PC-9 (cell line): Measurements from ENCODE around the gene ENG. TPM values are rescaled to one million over a fixed set of nuclear protein-coding genes. Genes with fewer than 3 reads are reported as not detected.
"Not testable (repeated sequence)": the region's sequence is repeated elsewhere in the genome, so short reads cannot be mapped to it uniquely, and the experiment has no call there.

ENCODE experiments used
- BruUV-seq: library from RNA; stranded (reverse); fragments of 400-500 nt; replicated peaks from 2 replicates; lab custom pipeline; 2021; lab: Mats Ljungman, UMichigan
- CTCF ChIA-PET: fragments of 300-600 bp; sonication (Branson Sonifier 250); formaldehyde crosslinking; loops from one replicate; lab custom pipeline; 2022; ENCODE audit warnings: antibody characterized with exemption; lab: Charles Lee
- POLR2A ChIA-PET: fragments of 300-600 bp; sonication (Branson Sonifier 250); formaldehyde crosslinking; loops from one replicate; lab custom pipeline; 2022; ENCODE audit warnings: antibody characterized with exemption; ENCODE audit not compliant: unreplicated experiment; lab: Charles Lee
- DNase-seq, 2 experiments: peaks; one replicate each; pipeline versions ENCODE4 v3.0.0 to v3.0.0-alpha.2; 2015 to 2022; ENCODE audit warnings: mixed read lengths in 1 of 2
- H2AFZ ChIP-seq: fragments of 200-600 bp; sonication (generic); 2 replicates; pipeline ENCODE4 v1.8.1; 2017; ENCODE audit warnings: antibody characterized with exemption
- H3F3A ChIP-seq: fragments of 200-600 bp; sonication (generic); 2 replicates; pipeline ENCODE4 v1.8.1; 2017; ENCODE audit warnings: antibody characterized with exemption, mild to moderate bottlenecking, low read depth; ENCODE audit not compliant: insufficient read depth
- H3K27ac ChIP-seq: fragments of 200-600 bp; sonication (generic); 2 replicates; pipeline ENCODE4 v1.6.1; 2016; ENCODE audit warnings: mixed run types
- H3K27me3 ChIP-seq: fragments of 200-600 bp; sonication (generic); 2 replicates; pipeline ENCODE4 v1.6.1; 2016; ENCODE audit warnings: low read depth, mixed run types; ENCODE audit not compliant: insufficient read depth
- H3K36me3 ChIP-seq: fragments of 200-600 bp; sonication (generic); 2 replicates; pipeline ENCODE4 v1.6.1; 2016; ENCODE audit warnings: low read depth, mixed run types
- H3K4me1 ChIP-seq: fragments of 200-600 bp; sonication (generic); replicated peaks from 2 replicates; pipeline ENCODE4 v1.6.1; 2016; ENCODE audit warnings: mixed run types; ENCODE audit not compliant: insufficient read depth
- H3K4me2 ChIP-seq: fragments of 200-600 bp; sonication (generic); 2 replicates; pipeline ENCODE4 v1.6.1; 2017; ENCODE audit warnings: mixed run types
- H3K4me3 ChIP-seq: fragments of 200-600 bp; sonication (generic); 2 replicates; pipeline ENCODE4 v1.6.1; 2016; ENCODE audit warnings: mixed run types
- H3K79me2 ChIP-seq: fragments of 200-600 bp; sonication (generic); 2 replicates; pipeline ENCODE4 v1.6.1; 2017; ENCODE audit warnings: low read depth, mixed run types
- H3K9me2 ChIP-seq: fragments of 200-600 bp; sonication (generic); 2 replicates; pipeline ENCODE4 v1.8.1; 2017; ENCODE audit warnings: mild to moderate bottlenecking; ENCODE audit not compliant: insufficient read depth
- H3K9me3 ChIP-seq: fragments of 200-600 bp; sonication (generic); 2 replicates; pipeline ENCODE4 v1.8.1; 2016; ENCODE audit warnings: low read depth; ENCODE audit not compliant: insufficient read depth
- H4K20me1 ChIP-seq: fragments of 200-600 bp; sonication (generic); 2 replicates; pipeline ENCODE4 v1.8.1; 2017; ENCODE audit not compliant: insufficient read depth
- EZH2 ChIP-seq: fragments of 200-600 bp; sonication (generic); IDR thresholded peaks from 2 replicates; pipeline ENCODE4 v1.8.0; 2017; ENCODE audit warnings: antibody characterized with exemption, low read depth
- intact Hi-C: fragments of 100-400 bp; cut with micrococcal nuclease; formaldehyde crosslinking; loops from one replicate; pipeline ENCODE4 v1.10.0; 2022; ENCODE audit not compliant: unreplicated experiment
- total RNA-seq: library from RNA; stranded (reverse); gene quantifications from 2 replicates; pipeline ENCODE4 v1.2.3, GENCODE V29; 2021
- TF ChIP-seq, protein P1 (sequence below): fragments of 200-600 bp; sonication (generic); conservative IDR thresholded peaks from 2 replicates; pipeline ENCODE4 v1.6.1; 2017; ENCODE audit warnings: mixed run types, antibody characterized with exemption, mild to moderate bottlenecking, moderate library complexity

Gene ENG
- total RNA-seq, 1 experiment from 2014 or later: 23.1 TPM

DNA sequence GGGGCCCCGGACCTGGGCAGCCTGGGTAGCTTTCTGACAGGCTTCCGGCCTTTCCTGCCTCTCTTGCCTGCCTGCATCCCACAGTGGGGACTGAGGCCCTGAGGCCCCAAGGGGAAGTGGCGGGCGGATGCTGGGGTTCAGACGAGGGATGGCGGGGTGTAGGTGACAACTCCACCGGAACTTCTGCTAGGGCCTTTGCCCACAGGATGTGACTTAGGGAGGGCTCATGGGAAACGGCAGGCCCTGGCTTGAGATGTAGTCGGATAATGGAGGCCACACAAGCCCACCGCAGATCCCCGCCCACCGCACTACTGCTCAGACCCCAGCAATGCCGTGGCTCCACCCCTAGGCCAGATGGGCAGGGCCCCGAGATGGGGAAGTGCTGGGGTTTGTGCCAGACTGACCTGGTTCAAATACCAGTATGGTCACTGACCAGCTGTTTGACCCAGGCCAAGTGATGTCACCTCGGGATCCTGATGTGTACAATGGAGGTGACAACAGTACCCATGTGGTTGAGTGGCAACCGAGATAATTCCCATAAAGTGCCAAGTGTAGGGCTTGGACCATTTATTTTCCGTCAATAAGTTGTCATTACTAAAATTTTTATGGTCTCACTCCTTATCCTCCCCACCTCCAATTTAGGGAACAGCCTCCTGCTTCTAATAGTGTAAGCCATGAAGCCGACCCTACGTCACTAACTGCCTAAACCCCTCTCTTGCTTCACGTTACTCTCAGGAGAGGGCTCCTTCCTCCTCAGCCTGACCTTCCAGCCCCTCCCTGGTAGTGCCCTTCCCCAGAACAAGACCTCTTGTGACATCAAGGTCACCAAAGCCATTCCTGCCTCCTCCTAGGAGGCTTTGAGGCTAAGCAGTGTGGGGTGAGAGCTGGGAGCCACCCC is 71.1 kb downstream of the ENG start:
- POLR2A ChIA-PET: no interaction called here
- intact Hi-C loops: loop anchor here (2.0 kb wide), 1 partner anchor 193 kb away; no protein-coding TSS in a partner anchor

DNA sequence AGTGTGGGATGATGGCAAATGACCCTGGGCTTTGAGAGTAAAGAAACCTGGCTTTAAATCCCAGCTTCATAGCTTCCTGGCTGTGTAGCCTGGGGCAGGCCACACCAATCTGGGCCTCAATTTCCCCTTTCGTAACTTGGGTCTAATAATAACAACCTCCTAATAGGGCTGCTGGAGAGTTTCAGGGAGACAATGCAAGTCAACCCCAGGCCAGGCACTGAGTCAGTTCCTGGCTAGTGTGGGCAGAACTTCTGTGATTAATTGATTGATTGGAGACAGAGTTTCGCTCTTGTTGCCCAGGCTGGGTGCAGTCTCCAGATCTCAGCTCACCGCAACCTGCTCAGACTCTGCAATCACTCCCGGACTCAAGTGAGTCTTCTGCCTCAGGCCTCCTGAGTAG is 72.7 kb downstream of the ENG start:
- Histone ChIP-seq H3K9me2 (no peaks in the 10 kb centered on the region), H3K27me3 (no peaks in the 10 kb centered on the region), H2AFZ (no peak overlapping the region), H3K27ac (no peak overlapping the region), H3K36me3 (no peaks in the 10 kb centered on the region), H4K20me1 (peaks cover 8% of the 10 kb centered on the region; the same call in 1 of the 2 replicates), H3K4me1 (no peaks in the 10 kb centered on the region), H3K9me3 (no peaks in the 10 kb centered on the region), H3K4me2 (no peak overlapping the region), H3F3A (peaks cover 15% of the 10 kb centered on the region; the same call in 1 of the 2 replicates), H3K79me2 (peaks cover 9% of the 10 kb centered on the region), H3K4me3 (no peak overlapping the region)
- intact Hi-C loops: no loop called here
- ChIA-PET POLR2A (no interaction called here), CTCF (no interaction called here)
- no TSS peak for BruUV-seq
- no peak for TF ChIP-seq EZH2
- TF ChIP-seq, protein P1, sequence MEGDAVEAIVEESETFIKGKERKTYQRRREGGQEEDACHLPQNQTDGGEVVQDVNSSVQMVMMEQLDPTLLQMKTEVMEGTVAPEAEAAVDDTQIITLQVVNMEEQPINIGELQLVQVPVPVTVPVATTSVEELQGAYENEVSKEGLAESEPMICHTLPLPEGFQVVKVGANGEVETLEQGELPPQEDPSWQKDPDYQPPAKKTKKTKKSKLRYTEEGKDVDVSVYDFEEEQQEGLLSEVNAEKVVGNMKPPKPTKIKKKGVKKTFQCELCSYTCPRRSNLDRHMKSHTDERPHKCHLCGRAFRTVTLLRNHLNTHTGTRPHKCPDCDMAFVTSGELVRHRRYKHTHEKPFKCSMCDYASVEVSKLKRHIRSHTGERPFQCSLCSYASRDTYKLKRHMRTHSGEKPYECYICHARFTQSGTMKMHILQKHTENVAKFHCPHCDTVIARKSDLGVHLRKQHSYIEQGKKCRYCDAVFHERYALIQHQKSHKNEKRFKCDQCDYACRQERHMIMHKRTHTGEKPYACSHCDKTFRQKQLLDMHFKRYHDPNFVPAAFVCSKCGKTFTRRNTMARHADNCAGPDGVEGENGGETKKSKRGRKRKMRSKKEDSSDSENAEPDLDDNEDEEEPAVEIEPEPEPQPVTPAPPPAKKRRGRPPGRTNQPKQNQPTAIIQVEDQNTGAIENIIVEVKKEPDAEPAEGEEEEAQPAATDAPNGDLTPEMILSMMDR: no peak
- DNase-seq: no peak

More for the DNA sequence above, 71.1 kb downstream of the ENG start:
- no TSS peak for BruUV-seq
- DNase-seq: no peak
- Histone ChIP-seq H3K36me3 (peaks cover 11% of the 10 kb centered on the region), H3K9me3 (no peaks in the 10 kb centered on the region), H2AFZ (no peak overlapping the region), H3K27ac (no peak overlapping the region), H3K9me2 (no peaks in the 10 kb centered on the region), H3K4me2 (no peak overlapping the region), H3K27me3 (no peaks in the 10 kb centered on the region), H3F3A (peaks cover 15% of the 10 kb centered on the region; the same call in 1 of the 2 replicates), H3K79me2 (peaks cover 25% of the 10 kb centered on the region), H4K20me1 (peaks cover 23% of the 10 kb centered on the region), H3K4me1 (peaks cover 8% of the 10 kb centered on the region), H3K4me3 (no peak overlapping the region)
- TF ChIP-seq, protein P1: no peak
- TF ChIP-seq EZH2: no peak
- CTCF ChIA-PET: interaction anchor here (0.6 kb wide), 1 partner anchor 621 kb away, joined by 3 read pairs; no protein-coding TSS in a partner anchor

DNA sequence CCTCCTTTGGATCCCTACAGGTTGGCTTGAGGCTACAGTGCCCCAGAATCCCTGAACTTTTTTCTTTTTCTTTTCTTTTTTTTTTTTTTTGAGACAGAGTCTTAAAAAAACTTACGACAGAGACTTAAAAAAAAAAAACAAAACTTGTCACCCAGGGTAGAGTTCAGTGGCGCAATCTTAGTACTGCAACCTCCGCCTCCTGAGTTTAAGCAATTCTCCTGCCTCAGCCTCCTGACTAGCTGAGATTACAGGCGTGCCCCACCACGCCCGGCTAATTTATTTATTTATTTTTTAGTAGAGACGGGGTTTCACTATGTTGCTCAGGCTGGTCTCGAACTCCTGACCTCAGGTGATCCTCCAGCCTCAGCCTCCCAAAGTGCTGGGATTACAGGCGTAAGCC is 73.5 kb downstream of the ENG start:
- H3K9me3 ChIP-seq, H3K4me1 ChIP-seq, H3K27ac ChIP-seq, H3K9me2 ChIP-seq, H3K4me3 ChIP-seq, H3K27me3 ChIP-seq, H2AFZ ChIP-seq, BruUV-seq, H4K20me1 ChIP-seq, H3K79me2 ChIP-seq, POLR2A ChIA-PET, H3K4me2 ChIP-seq, DNase-seq, intact Hi-C loops, H3K36me3 ChIP-seq: not testable (repeated sequence)
- CTCF ChIA-PET: interaction anchor here (0.7 kb wide), 1 partner anchor 24 kb away, joined by 6 read pairs; no protein-coding TSS in a partner anchor
- H3F3A ChIP-seq: peaks cover 15% of the 10 kb centered on the region; the same call in 1 of the 2 replicates
